ENCODE measurements around the gene CD70. TPM values are rescaled to one million over a fixed set of nuclear protein-coding genes. Genes with fewer than 3 reads are reported as not detected.

CD70 gene
- total RNA-seq, 1 experiment from 2014 or later: not detected

DNA sequence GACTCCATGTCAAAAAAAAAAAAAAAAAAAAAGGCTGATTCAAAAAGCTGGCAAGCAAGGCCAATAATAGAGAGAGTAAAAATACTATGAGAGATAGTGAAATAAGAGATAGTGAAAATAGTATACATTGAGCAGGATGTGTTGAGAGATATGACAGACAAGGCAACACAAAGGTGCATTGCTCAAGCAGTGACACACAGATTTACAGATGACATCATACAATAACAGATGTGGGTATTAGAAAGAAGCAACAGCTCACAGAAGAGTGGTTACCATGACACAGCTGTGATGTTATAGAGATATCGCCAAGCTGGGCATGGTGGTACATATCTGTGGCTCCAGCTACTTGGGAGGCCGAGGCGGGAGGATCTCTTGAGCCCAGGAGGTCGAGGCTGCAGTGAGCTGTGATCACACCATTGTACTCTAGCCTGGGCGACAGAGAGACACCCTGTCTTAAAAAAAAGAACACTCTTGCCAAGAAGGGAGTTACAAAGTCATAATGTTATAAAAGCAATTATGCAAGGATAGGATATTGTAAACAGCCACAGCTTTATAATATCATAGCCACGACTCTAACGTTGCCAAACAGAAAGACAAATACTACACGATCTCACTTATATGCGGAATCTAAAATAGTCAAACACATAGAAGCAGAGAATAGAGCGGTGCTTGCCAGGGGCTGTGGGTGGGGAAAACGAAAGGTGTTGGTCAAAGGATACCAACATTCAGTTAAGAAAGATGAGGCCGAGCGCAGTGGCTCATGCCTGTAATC lies 49.8 kb downstream of the CD70 start:
- Histone ChIP-seq H3K36me3 (ENCODE audit: low read depth) (no peaks in the 10 kb centered on the region), H4K20me1 (ENCODE audit: insufficient read depth) (no peaks in the 10 kb centered on the region), H3K79me2 (ENCODE audit: low read depth) (no peaks in the 10 kb centered on the region), H3K4me2 (no peak overlapping the region), H3K27ac (no peak overlapping the region), H2AFZ (no peak overlapping the region), H3F3A (ENCODE audit: insufficient read depth, low read depth) (peaks cover 22% of the 10 kb centered on the region), H3K9me3 (ENCODE audit: insufficient read depth, low read depth) (no peaks in the 10 kb centered on the region), H3K4me3 (no peak overlapping the region), H3K27me3 (ENCODE audit: insufficient read depth, low read depth) (no peaks in the 10 kb centered on the region), H3K4me1 (replicated peaks; ENCODE audit: insufficient read depth) (peaks cover 13% of the 10 kb centered on the region), H3K9me2 (ENCODE audit: insufficient read depth) (no peaks in the 10 kb centered on the region)
- no peak for DNase-seq
- intact Hi-C loops (cut with micrococcal nuclease; ENCODE audit: unreplicated experiment): no loop called here
- ChIA-PET POLR2A (ENCODE audit: unreplicated experiment) (interaction anchor here (0.6 kb wide), 1 partner anchor 271 kb away, joined by 4 read pairs; no protein-coding TSS in a partner anchor), CTCF (no interaction called here)
- no TSS peak for BruUV-seq (replicated peaks)
- TF ChIP-seq EZH2 (IDR thresholded peaks at IDR 0.05; ENCODE audit: low read depth): no peak
- TF ChIP-seq, protein P1, sequence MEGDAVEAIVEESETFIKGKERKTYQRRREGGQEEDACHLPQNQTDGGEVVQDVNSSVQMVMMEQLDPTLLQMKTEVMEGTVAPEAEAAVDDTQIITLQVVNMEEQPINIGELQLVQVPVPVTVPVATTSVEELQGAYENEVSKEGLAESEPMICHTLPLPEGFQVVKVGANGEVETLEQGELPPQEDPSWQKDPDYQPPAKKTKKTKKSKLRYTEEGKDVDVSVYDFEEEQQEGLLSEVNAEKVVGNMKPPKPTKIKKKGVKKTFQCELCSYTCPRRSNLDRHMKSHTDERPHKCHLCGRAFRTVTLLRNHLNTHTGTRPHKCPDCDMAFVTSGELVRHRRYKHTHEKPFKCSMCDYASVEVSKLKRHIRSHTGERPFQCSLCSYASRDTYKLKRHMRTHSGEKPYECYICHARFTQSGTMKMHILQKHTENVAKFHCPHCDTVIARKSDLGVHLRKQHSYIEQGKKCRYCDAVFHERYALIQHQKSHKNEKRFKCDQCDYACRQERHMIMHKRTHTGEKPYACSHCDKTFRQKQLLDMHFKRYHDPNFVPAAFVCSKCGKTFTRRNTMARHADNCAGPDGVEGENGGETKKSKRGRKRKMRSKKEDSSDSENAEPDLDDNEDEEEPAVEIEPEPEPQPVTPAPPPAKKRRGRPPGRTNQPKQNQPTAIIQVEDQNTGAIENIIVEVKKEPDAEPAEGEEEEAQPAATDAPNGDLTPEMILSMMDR (conservative IDR thresholded peaks at IDR 0.05): no peak

DNA sequence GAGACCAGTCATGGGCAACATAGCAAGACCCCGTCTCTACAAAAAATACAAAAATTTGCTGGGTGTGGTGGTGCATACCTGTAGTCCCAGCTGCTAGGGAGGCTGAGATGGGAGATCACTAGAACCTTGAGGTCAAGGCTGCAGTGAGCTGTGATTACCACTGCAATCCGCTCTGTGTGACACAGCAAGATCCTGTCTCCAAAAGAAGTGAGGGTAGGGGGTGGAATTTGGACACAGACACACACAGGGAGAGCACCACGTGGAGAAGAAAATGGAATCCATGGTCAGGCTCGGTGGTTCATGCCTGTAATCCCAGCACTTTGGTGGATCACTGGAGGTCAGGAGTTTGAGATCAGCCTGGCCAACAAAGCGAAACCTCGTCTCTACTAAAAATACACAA lies 51.4 kb downstream of the CD70 start:
- Histone ChIP-seq H3K27ac (no peak overlapping the region), H3K4me3 (no peak overlapping the region), H3K36me3 (ENCODE audit: low read depth) (no peaks in the 10 kb centered on the region), H3K79me2 (ENCODE audit: low read depth) (no peaks in the 10 kb centered on the region), H3K27me3 (ENCODE audit: insufficient read depth, low read depth) (no peaks in the 10 kb centered on the region), H3F3A (ENCODE audit: insufficient read depth, low read depth) (peaks cover 22% of the 10 kb centered on the region), H3K9me3 (ENCODE audit: insufficient read depth, low read depth) (no peaks in the 10 kb centered on the region), H3K9me2 (ENCODE audit: insufficient read depth) (no peaks in the 10 kb centered on the region), H3K4me2 (no peak overlapping the region), H3K4me1 (replicated peaks; ENCODE audit: insufficient read depth) (peaks cover 13% of the 10 kb centered on the region), H4K20me1 (ENCODE audit: insufficient read depth) (no peaks in the 10 kb centered on the region), H2AFZ (no peak overlapping the region)
- POLR2A ChIA-PET (ENCODE audit: unreplicated experiment): interaction anchor here (0.6 to 1.0 kb wide), 3 partner anchors 9 to 461 kb away, joined by 4 to 13 read pairs (median 6); partner anchors contain the start of gene TNFSF9
- CTCF ChIA-PET: no interaction called here
- TF ChIP-seq EZH2 (IDR thresholded peaks at IDR 0.05; ENCODE audit: low read depth): no peak
- TF ChIP-seq, protein P1 (conservative IDR thresholded peaks at IDR 0.05): no peak
- intact Hi-C loops (cut with micrococcal nuclease; ENCODE audit: unreplicated experiment): no loop called here
- BruUV-seq (replicated peaks): no TSS peak
- no peak for DNase-seq

Other genes with a start within 250 kb of the CD70 start
- gene CLPP, start 229.6 kb downstream of the CD70 start, total RNA-seq (2021): 63.7 and 65.3 TPM in 2 replicates
- gene ALKBH7, start 218.4 kb downstream of the CD70 start, total RNA-seq (2021): 53.6 and 75.7 TPM in 2 replicates
- 1.3 TPM in 2 replicates for gene PSPN, start 215.2 kb downstream of the CD70 start, total RNA-seq (2021)
- 40.9 and 43.8 TPM in 2 replicates for gene GTF2F1, start 198.0 kb downstream of the CD70 start, total RNA-seq (2021)
- gene KHSRP, start 166.3 kb downstream of the CD70 start, total RNA-seq (2021): 201 and 288 TPM in 2 replicates
- not detected in 2 replicates for gene SLC25A41, start 157.4 kb downstream of the CD70 start, total RNA-seq (2021)
- gene SLC25A23, start 131.4 kb downstream of the CD70 start, total RNA-seq (2021): 57.5 and 59.5 TPM in 2 replicates
- 36.4 and 40.6 TPM in 2 replicates for gene CRB3, start 126.9 kb downstream of the CD70 start, total RNA-seq (2021)
- not detected in 2 replicates for gene DENND1C, start 109.4 kb downstream of the CD70 start, total RNA-seq (2021)
- gene TUBB4A, start 88.8 kb downstream of the CD70 start, total RNA-seq (2021): not detected in 2 replicates
- gene TNFSF9, start 60.1 kb downstream of the CD70 start, total RNA-seq (2021): 8.4 and 11.2 TPM in 2 replicates
- 0.30 and 0.37 TPM in 2 replicates for gene TNFSF14, start 79.0 kb upstream of the CD70 start, total RNA-seq (2021)
- gene C3, start 129.5 kb upstream of the CD70 start, total RNA-seq (2021): 130 and 132 TPM in 2 replicates
- gene GPR108, start 146.4 kb upstream of the CD70 start, total RNA-seq (2021): 58.3 and 66.8 TPM in 2 replicates
- 84.3 and 104 TPM in 2 replicates for gene TRIP10, start 148.5 kb upstream of the CD70 start, total RNA-seq (2021)
- 43.3 and 43.4 TPM in 2 replicates for gene SH2D3A, start 176.3 kb upstream of the CD70 start, total RNA-seq (2021)
- gene VAV1, start 181.6 kb upstream of the CD70 start, total RNA-seq (2021): 7.5 and 8.2 TPM in 2 replicates